ENCODE data around the gene PXDN.

DNA sequence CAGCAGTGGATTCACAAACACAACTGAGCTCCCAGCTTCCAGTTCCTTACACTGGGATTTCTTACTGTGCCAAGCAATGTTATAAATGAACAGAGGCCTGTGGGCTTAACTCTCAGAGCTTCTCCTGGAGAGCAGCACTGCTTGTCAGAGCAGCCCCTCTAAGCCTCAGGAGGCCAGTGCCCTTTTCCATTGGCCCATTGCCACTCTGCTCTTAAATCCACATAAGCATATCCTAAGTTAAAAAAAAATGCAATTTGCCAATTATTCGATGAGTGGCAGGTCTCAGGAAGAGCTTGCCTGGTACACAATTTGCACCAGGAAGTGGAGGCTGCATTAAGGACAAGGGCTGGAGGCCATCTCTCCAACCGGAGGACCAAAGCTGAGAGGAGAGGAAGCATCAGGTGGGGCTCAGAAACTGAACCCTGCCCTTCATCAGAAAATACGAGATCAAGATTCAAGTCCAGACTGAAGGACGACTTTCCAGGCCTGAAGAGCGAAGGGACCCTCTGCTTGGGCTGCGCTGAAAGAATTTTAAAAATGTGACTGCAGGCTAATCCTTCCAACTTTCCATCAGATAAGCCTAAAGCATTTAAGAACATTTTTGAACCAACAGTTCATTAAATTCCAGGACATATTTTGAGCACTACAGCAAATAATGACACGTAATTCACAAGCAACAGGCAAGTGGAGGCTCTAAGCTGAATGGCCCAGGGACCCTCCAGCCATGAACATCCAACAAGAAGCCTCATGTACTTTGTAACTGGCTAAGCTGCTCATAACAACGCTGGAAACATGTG, 28.4 kb upstream of the PXDN start:
- TF ChIP-seq, protein P1, sequence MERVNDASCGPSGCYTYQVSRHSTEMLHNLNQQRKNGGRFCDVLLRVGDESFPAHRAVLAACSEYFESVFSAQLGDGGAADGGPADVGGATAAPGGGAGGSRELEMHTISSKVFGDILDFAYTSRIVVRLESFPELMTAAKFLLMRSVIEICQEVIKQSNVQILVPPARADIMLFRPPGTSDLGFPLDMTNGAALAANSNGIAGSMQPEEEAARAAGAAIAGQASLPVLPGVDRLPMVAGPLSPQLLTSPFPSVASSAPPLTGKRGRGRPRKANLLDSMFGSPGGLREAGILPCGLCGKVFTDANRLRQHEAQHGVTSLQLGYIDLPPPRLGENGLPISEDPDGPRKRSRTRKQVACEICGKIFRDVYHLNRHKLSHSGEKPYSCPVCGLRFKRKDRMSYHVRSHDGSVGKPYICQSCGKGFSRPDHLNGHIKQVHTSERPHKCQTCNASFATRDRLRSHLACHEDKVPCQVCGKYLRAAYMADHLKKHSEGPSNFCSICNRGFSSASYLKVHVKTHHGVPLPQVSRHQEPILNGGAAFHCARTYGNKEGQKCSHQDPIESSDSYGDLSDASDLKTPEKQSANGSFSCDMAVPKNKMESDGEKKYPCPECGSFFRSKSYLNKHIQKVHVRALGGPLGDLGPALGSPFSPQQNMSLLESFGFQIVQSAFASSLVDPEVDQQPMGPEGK (CRISPR knock-in tag; IDR thresholded peaks at IDR 0.05; ENCODE audit: borderline replicate concordance) = no peak
- TF ChIP-seq PPARA (CRISPR knock-in tag; IDR thresholded peaks at IDR 0.05; ENCODE audit: borderline replicate concordance) (no peak), TCF4 (CRISPR knock-in tag; IDR thresholded peaks at IDR 0.05; ENCODE audit: borderline replicate concordance) (no peak), BACH2 (CRISPR knock-in tag; IDR thresholded peaks at IDR 0.05; ENCODE audit: borderline replicate concordance) (no peak), CSDC2 (CRISPR knock-in tag; IDR thresholded peaks at IDR 0.05) (no peak), ARNTL (CRISPR knock-in tag; IDR thresholded peaks at IDR 0.05; ENCODE audit: borderline replicate concordance, low read depth) (no peak), ZFP30 (CRISPR knock-in tag; IDR thresholded peaks at IDR 0.05) (no peak), RARB (CRISPR knock-in tag; IDR thresholded peaks at IDR 0.05) (no peak), ZNF565 (CRISPR knock-in tag; conservative IDR thresholded peaks at IDR 0.05; ENCODE audit: low read depth) (no peak)
- TF ChIP-seq, protein P2, sequence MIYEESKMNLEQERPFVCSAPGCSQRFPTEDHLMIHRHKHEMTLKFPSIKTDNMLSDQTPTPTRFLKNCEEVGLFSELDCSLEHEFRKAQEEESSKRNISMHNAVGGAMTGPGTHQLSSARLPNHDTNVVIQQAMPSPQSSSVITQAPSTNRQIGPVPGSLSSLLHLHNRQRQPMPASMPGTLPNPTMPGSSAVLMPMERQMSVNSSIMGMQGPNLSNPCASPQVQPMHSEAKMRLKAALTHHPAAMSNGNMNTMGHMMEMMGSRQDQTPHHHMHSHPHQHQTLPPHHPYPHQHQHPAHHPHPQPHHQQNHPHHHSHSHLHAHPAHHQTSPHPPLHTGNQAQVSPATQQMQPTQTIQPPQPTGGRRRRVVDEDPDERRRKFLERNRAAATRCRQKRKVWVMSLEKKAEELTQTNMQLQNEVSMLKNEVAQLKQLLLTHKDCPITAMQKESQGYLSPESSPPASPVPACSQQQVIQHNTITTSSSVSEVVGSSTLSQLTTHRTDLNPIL (CRISPR knock-in tag; IDR thresholded peaks at IDR 0.05; ENCODE audit: low read depth) = no peak
